HEK293 (cell line): ENCODE results near the gene PAQR8.

Experiments
- HOXC10 ChIP-seq: sonication (generic); formaldehyde crosslinking; IDR thresholded peaks from 2 replicates; pipeline ENCODE4 v1.8.1; 2023; ENCODE audit warnings: mild to moderate bottlenecking, missing genetic modification reagents
- KLF1 ChIP-seq: fragments of 450-650 bp; formaldehyde crosslinking; IDR thresholded peaks from 2 replicates; pipeline ENCODE4 v1.5.1; 2016; ENCODE audit warnings: missing biosample characterization, missing genetic modification characterization
- KLF9 ChIP-seq: fragments of 450-650 bp; formaldehyde crosslinking; IDR thresholded peaks from 2 replicates; pipeline ENCODE4 v1.5.1; 2016; ENCODE audit warnings: missing biosample characterization, missing genetic modification characterization, low read depth
- YY2 ChIP-seq: fragments of 450-650 bp; formaldehyde crosslinking; IDR thresholded peaks from 2 replicates; pipeline ENCODE4 v1.5.1; 2016; ENCODE audit warnings: missing biosample characterization, missing genetic modification characterization
- ZBTB20 ChIP-seq: fragments of 450-650 bp; formaldehyde crosslinking; IDR thresholded peaks from 2 replicates; pipeline ENCODE4 v1.5.1; 2016; ENCODE audit warnings: missing biosample characterization, missing genetic modification characterization
- ZFP3 ChIP-seq: fragments of 450-650 bp; formaldehyde crosslinking; IDR thresholded peaks from 2 replicates; pipeline ENCODE4 v1.5.1; 2016; ENCODE audit warnings: low read depth, missing biosample characterization, missing genetic modification characterization
- ZFP69B ChIP-seq: fragments of 450-650 bp; formaldehyde crosslinking; IDR thresholded peaks from 2 replicates; pipeline ENCODE4 v1.5.1; 2016; ENCODE audit warnings: missing biosample characterization, missing genetic modification characterization
- ZNF112 ChIP-seq: fragments of 450-650 bp; formaldehyde crosslinking; IDR thresholded peaks from 2 replicates; pipeline ENCODE4 v1.5.0; 2017; ENCODE audit warnings: missing biosample characterization, missing genetic modification characterization
- ZNF157 ChIP-seq: fragments of 450-650 bp; formaldehyde crosslinking; IDR thresholded peaks from 2 replicates; pipeline ENCODE4 v1.5.1; 2016; ENCODE audit warnings: missing biosample characterization, missing genetic modification characterization
- ZNF174 ChIP-seq: fragments of 450-650 bp; formaldehyde crosslinking; IDR thresholded peaks from 2 replicates; pipeline ENCODE4 v1.5.0; 2017; ENCODE audit warnings: missing biosample characterization, mild to moderate bottlenecking, missing genetic modification characterization
- ZNF19 ChIP-seq: fragments of 450-650 bp; formaldehyde crosslinking; IDR thresholded peaks from 2 replicates; pipeline ENCODE4; 2016; ENCODE audit warnings: missing biosample characterization, missing genetic modification characterization, low read depth
- ZNF214 ChIP-seq: fragments of 450-650 bp; formaldehyde crosslinking; IDR thresholded peaks from 2 replicates; pipeline ENCODE4 v1.5.1; 2017; ENCODE audit warnings: missing biosample characterization, mild to moderate bottlenecking, missing genetic modification characterization, borderline replicate concordance
- ZNF239 ChIP-seq: fragments of 450-650 bp; formaldehyde crosslinking; IDR thresholded peaks from 2 replicates; pipeline ENCODE4 v1.5.1; 2016; ENCODE audit warnings: missing biosample characterization, missing genetic modification characterization
- ZNF404 ChIP-seq: fragments of 450-650 bp; formaldehyde crosslinking; IDR thresholded peaks from 2 replicates; pipeline ENCODE4 v1.5.1; 2017; ENCODE audit warnings: missing biosample characterization, missing genetic modification characterization
- ZNF768 ChIP-seq: fragments of 450-650 bp; formaldehyde crosslinking; IDR thresholded peaks from 2 replicates; pipeline ENCODE4 v1.5.1; 2018; ENCODE audit warnings: missing biosample characterization, mild to moderate bottlenecking, missing genetic modification characterization
- ZNF843 ChIP-seq: fragments of 450-650 bp; formaldehyde crosslinking; IDR thresholded peaks from 2 replicates; pipeline ENCODE4 v1.5.1; 2016; ENCODE audit warnings: missing biosample characterization, missing genetic modification characterization
- ZSCAN16 ChIP-seq: fragments of 450-650 bp; formaldehyde crosslinking; IDR thresholded peaks from 2 replicates; pipeline ENCODE4 v1.5.1; 2016; ENCODE audit warnings: missing biosample characterization, missing genetic modification characterization
- TF ChIP-seq, protein P1 (sequence below): fragments of 450-650 bp; formaldehyde crosslinking; IDR thresholded peaks from 2 replicates; pipeline ENCODE4 v1.5.1; 2016; ENCODE audit warnings: missing biosample characterization, missing genetic modification characterization, low read depth
- TF ChIP-seq, protein P2 (sequence below): fragments of 450-650 bp; formaldehyde crosslinking; IDR thresholded peaks from 2 replicates; pipeline ENCODE4; 2016; ENCODE audit warnings: missing biosample characterization, missing genetic modification characterization
- TF ChIP-seq, protein P3 (sequence below): fragments of 450-650 bp; formaldehyde crosslinking; IDR thresholded peaks from 2 replicates; pipeline ENCODE4 v1.5.1; 2016; ENCODE audit warnings: missing biosample characterization, missing genetic modification characterization, low read depth
- TF ChIP-seq, protein P4 (sequence below): fragments of 450-650 bp; formaldehyde crosslinking; IDR thresholded peaks from 2 replicates; pipeline ENCODE4 v1.5.1; 2016; ENCODE audit warnings: missing biosample characterization, missing genetic modification characterization
- TF ChIP-seq, protein P5 (sequence below): fragments of 450-650 bp; formaldehyde crosslinking; IDR thresholded peaks from 2 replicates; pipeline ENCODE4 v1.5.1; 2016; ENCODE audit warnings: missing biosample characterization, missing genetic modification characterization
- TF ChIP-seq, protein P6 (sequence below): fragments of 450-650 bp; formaldehyde crosslinking; conservative IDR thresholded peaks from 2 replicates; pipeline ENCODE4 v1.5.1; 2016; ENCODE audit warnings: low read depth, missing biosample characterization, missing genetic modification characterization
- TF ChIP-seq, protein P7 (sequence below): fragments of 450-650 bp; formaldehyde crosslinking; IDR thresholded peaks from 2 replicates; pipeline ENCODE4 v1.5.1; 2016; ENCODE audit warnings: missing biosample characterization, missing genetic modification characterization

PAQR8 gene

DNA sequence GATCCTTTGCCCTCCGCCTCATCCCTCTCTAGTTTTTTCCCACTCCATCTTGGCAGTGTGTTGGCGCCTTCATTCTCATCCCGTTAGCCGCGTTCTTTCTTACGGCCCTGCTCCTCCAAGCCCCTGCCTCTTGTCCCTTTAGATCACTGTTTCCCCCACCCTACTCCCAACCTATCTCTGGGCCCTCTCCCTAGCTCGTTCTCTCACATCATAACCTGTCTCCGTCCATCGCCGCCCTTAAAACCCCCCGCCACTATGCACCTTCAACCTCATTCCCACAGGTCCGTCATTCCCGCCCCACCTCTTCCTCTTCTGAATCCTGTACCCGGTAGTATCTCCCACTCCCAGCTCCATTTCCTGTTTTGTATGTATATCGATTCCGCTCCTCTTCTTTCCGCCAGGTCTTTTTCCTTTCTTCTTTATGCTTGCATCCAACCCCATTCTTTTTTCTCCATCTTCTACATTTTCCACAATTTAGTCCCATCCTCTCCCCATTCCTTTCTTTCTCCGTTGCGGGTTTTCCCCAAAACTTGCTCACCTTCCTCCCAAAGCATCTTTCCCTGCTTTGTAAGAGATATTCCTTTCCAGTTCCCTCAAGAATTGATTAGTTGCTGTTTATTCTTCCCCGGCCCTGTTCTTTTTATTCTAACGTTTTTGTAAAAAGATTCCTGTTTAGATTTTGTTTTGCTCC is 58.9 kb downstream of the PAQR8 start (continued):
- TF ChIP-seq ZNF768 (tag by site-specific recombination) (no peak), ZNF404 (tag by site-specific recombination) (no peak), YY2 (tag by site-specific recombination) (no peak; the same call in 1 of the 2 replicates), ZSCAN16 (tag by site-specific recombination) (no peak; the same call in 1 of the 2 replicates), ZNF19 (tag by site-specific recombination) (no peak), ZNF157 (tag by site-specific recombination) (no peak), ZNF214 (tag by site-specific recombination) (no peak), ZFP3 (tag by site-specific recombination) (no peak), HOXC10 (CRISPR knock-in tag) (no peak), ZNF174 (tag by site-specific recombination) (no peak), ZNF239 (tag by site-specific recombination) (no peak), ZFP69B (tag by site-specific recombination) (peak; percentile 35; the same call in 1 of the 2 replicates), KLF9 (tag by site-specific recombination) (peak; percentile 37), KLF1 (tag by site-specific recombination) (no peak), ZNF112 (tag by site-specific recombination) (no peak), ZBTB20 (peak; percentile 84), ZNF843 (tag by site-specific recombination) (no peak)
- TF ChIP-seq, protein P1, sequence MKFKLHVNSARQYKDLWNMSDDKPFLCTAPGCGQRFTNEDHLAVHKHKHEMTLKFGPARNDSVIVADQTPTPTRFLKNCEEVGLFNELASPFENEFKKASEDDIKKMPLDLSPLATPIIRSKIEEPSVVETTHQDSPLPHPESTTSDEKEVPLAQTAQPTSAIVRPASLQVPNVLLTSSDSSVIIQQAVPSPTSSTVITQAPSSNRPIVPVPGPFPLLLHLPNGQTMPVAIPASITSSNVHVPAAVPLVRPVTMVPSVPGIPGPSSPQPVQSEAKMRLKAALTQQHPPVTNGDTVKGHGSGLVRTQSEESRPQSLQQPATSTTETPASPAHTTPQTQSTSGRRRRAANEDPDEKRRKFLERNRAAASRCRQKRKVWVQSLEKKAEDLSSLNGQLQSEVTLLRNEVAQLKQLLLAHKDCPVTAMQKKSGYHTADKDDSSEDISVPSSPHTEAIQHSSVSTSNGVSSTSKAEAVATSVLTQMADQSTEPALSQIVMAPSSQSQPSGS (tag by site-specific recombination), result no peak
- TF ChIP-seq, protein P2, sequence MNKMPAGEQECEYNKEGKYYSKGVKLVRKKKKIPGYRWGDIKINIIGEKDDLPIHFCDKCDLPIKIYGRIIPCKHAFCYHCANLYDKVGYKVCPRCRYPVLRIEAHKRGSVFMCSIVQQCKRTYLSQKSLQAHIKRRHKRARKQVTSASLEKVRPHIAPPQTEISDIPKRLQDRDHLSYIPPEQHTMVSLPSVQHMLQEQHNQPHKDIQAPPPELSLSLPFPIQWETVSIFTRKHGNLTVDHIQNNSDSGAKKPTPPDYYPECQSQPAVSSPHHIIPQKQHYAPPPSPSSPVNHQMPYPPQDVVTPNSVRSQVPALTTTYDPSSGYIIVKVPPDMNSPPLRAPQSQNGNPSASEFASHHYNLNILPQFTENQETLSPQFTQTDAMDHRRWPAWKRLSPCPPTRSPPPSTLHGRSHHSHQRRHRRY (tag by site-specific recombination), result no peak
- TF ChIP-seq, protein P3, sequence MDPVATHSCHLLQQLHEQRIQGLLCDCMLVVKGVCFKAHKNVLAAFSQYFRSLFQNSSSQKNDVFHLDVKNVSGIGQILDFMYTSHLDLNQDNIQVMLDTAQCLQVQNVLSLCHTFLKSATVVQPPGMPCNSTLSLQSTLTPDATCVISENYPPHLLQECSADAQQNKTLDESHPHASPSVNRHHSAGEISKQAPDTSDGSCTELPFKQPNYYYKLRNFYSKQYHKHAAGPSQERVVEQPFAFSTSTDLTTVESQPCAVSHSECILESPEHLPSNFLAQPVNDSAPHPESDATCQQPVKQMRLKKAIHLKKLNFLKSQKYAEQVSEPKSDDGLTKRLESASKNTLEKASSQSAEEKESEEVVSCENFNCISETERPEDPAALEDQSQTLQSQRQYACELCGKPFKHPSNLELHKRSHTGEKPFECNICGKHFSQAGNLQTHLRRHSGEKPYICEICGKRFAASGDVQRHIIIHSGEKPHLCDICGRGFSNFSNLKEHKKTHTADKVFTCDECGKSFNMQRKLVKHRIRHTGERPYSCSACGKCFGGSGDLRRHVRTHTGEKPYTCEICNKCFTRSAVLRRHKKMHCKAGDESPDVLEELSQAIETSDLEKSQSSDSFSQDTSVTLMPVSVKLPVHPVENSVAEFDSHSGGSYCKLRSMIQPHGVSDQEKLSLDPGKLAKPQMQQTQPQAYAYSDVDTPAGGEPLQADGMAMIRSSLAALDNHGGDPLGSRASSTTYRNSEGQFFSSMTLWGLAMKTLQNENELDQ (tag by site-specific recombination), result no peak
- TF ChIP-seq, protein P4, sequence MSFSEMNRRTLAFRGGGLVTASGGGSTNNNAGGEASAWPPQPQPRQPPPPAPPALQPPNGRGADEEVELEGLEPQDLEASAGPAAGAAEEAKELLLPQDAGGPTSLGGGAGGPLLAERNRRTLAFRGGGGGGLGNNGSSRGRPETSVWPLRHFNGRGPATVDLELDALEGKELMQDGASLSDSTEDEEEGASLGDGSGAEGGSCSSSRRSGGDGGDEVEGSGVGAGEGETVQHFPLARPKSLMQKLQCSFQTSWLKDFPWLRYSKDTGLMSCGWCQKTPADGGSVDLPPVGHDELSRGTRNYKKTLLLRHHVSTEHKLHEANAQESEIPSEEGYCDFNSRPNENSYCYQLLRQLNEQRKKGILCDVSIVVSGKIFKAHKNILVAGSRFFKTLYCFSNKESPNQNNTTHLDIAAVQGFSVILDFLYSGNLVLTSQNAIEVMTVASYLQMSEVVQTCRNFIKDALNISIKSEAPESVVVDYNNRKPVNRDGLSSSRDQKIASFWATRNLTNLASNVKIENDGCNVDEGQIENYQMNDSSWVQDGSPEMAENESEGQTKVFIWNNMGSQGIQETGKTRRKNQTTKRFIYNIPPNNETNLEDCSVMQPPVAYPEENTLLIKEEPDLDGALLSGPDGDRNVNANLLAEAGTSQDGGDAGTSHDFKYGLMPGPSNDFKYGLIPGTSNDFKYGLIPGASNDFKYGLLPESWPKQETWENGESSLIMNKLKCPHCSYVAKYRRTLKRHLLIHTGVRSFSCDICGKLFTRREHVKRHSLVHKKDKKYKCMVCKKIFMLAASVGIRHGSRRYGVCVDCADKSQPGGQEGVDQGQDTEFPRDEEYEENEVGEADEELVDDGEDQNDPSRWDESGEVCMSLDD (tag by site-specific recombination), result 0 out of 2 replicates have a peak, but pooled peaks have one; percentile 33
- TF ChIP-seq, protein P5, sequence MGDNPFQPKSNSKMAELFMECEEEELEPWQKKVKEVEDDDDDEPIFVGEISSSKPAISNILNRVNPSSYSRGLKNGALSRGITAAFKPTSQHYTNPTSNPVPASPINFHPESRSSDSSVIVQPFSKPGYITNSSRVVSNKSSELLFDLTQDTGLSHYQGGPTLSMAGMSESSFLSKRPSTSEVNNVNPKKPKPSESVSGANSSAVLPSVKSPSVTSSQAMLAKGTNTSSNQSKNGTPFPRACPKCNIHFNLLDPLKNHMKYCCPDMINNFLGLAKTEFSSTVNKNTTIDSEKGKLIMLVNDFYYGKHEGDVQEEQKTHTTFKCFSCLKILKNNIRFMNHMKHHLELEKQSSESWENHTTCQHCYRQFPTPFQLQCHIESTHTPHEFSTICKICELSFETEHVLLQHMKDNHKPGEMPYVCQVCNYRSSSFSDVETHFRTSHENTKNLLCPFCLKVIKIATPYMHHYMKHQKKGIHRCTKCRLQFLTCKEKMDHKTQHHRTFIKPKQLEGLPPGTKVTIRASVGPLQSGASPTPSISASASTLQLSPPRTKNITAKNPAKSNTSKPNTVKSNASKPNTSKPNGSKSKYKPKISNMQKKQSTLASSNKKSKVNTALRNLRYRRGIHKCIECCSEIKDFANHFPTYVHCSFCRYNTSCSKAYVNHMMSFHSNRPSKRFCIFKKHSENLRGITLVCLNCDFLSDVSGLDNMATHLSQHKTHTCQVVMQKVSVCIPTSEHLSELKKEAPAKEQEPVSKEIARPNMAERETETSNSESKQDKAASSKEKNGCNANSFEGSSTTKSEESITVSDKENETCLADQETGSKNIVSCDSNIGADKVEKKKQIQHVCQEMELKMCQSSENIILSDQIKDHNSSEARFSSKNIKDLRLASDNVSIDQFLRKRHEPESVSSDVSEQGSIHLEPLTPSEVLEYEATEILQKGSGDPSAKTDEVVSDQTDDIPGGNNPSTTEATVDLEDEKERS, result no peak
- TF ChIP-seq, protein P6, sequence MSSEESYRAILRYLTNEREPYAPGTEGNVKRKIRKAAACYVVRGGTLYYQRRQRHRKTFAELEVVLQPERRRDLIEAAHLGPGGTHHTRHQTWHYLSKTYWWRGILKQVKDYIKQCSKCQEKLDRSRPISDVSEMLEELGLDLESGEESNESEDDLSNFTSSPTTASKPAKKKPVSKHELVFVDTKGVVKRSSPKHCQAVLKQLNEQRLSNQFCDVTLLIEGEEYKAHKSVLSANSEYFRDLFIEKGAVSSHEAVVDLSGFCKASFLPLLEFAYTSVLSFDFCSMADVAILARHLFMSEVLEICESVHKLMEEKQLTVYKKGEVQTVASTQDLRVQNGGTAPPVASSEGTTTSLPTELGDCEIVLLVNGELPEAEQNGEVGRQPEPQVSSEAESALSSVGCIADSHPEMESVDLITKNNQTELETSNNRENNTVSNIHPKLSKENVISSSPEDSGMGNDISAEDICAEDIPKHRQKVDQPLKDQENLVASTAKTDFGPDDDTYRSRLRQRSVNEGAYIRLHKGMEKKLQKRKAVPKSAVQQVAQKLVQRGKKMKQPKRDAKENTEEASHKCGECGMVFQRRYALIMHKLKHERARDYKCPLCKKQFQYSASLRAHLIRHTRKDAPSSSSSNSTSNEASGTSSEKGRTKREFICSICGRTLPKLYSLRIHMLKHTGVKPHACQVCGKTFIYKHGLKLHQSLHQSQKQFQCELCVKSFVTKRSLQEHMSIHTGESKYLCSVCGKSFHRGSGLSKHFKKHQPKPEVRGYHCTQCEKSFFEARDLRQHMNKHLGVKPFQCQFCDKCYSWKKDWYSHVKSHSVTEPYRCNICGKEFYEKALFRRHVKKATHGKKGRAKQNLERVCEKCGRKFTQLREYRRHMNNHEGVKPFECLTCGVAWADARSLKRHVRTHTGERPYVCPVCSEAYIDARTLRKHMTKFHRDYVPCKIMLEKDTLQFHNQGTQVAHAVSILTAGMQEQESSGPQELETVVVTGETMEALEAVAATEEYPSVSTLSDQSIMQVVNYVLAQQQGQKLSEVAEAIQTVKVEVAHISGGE (tag by site-specific recombination), result peak; percentile 96
- TF ChIP-seq, protein P7, sequence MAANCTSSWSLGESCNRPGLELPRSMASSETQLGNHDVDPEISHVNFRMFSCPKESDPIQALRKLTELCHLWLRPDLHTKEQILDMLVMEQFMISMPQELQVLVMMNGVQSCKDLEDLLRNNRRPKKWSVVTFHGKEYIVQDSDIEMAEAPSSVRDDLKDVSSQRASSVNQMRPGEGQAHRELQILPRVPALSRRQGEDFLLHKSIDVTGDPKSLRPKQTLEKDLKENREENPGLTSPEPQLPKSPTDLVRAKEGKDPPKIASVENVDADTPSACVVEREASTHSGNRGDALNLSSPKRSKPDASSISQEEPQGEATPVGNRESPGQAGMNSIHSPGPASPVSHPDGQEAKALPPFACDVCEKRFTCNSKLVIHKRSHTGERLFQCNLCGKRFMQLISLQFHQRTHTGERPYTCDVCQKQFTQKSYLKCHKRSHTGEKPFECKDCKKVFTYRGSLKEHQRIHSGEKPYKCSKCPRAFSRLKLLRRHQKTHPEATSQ (tag by site-specific recombination), result no peak
